ENCODE data around the gene BRINP1.
"Not testable (repeated sequence)": the region's sequence is repeated elsewhere in the genome, so short reads cannot be mapped to it uniquely, and the experiment has no call there.

Gene BRINP1

DNA sequence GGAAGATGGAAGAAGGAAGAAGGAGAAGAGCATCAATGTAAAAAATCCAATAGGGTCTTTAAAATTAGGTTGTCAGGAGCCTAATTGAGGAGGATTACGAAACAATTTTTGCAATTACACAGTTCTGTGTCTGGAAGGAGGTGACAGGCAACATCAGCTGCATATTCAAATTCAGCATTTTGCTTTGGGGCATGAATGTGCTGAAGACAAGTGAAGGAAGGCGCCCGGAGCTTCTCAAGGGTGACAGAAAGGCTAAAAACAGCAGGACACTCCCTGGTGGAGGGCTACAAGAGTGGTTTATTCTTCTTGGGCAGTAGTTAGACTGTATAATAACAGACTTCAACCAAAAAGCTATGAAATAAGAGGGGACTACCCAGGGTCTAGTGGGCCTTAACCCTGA is 188.3 kb downstream of the BRINP1 start:
- H3K4me3 ChIP-seq (ENCODE audit: low read depth, low read length) = no peak overlapping the region
- TF ChIP-seq, protein P1, sequence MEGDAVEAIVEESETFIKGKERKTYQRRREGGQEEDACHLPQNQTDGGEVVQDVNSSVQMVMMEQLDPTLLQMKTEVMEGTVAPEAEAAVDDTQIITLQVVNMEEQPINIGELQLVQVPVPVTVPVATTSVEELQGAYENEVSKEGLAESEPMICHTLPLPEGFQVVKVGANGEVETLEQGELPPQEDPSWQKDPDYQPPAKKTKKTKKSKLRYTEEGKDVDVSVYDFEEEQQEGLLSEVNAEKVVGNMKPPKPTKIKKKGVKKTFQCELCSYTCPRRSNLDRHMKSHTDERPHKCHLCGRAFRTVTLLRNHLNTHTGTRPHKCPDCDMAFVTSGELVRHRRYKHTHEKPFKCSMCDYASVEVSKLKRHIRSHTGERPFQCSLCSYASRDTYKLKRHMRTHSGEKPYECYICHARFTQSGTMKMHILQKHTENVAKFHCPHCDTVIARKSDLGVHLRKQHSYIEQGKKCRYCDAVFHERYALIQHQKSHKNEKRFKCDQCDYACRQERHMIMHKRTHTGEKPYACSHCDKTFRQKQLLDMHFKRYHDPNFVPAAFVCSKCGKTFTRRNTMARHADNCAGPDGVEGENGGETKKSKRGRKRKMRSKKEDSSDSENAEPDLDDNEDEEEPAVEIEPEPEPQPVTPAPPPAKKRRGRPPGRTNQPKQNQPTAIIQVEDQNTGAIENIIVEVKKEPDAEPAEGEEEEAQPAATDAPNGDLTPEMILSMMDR (IDR thresholded peaks at IDR 0.05; ENCODE audit: low read depth, low read length, missing control alignments) = no peak
- no peak for DNase-seq (ENCODE audit: low read depth)

DNA sequence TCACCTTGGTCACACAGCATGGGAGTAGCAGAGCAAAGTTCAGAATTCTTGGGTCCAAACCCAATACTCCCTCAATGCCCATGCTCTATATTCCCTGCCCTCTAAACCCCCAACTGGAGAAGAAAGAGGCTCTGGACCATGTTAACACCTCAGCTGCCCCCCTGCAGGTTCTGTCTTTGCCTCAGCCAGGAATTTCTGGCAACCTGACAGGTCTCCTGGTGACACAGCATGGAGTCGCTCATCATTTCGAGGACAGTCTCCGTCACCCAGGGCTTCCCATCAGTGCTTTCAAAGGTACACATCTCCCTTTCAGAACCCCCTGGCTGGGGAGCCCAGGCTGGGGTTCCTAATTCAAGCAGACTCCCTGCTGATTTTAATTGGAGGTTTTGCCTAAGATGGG is 189.5 kb downstream of the BRINP1 start:
- no peak overlapping the region for H3K4me3 ChIP-seq (ENCODE audit: low read depth, low read length)
- no peak for DNase-seq (ENCODE audit: low read depth)
- TF ChIP-seq, protein P1 (IDR thresholded peaks at IDR 0.05; ENCODE audit: low read depth, low read length, missing control alignments) = no peak

DNA sequence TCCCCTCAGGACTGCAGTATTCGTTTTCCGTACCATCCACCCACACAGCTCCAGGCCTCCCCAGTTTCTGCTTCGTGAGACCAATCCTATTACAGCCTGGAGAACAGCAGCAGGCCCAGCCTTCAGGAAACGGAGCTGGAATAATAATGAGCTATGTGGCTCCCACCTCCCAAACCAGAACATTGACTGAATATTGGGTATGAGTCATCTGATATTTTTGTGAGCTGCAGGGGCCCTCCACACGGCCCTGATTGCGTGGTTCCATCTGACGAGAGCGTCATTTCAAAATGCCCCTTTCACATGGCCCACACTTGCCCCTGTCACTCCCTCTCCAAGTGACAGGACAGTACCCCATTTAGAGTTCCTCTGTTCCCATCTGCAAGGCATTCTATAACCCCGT is 192.0 kb downstream of the BRINP1 start:
- H3K4me3 ChIP-seq (ENCODE audit: low read depth, low read length) = no peak overlapping the region
- no peak for DNase-seq (ENCODE audit: low read depth)
- TF ChIP-seq, protein P1 (IDR thresholded peaks at IDR 0.05; ENCODE audit: low read depth, low read length, missing control alignments) = no peak

DNA sequence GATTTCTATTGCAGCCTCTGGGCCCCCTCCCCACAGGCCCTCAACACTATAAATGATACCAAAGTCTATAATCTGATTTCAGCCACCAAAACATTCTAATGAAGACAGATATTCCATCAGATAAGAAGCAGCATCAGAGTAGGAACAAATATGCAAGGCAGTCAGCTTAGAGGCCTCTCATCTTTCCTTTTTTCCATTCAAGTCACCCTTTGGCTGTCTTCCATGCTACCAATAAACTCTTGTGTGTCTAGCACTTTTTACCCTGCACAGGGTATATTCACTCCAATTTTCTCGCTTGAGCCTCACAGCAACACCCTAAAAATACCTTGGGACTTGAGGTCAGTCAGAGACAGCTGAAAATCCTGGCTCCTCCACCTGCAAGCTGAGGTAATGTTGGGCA is 193.7 kb downstream of the BRINP1 start:
- TF ChIP-seq, protein P1 (IDR thresholded peaks at IDR 0.05; ENCODE audit: low read depth, low read length, missing control alignments) = no peak
- DNase-seq (ENCODE audit: low read depth) = no peak

DNA sequence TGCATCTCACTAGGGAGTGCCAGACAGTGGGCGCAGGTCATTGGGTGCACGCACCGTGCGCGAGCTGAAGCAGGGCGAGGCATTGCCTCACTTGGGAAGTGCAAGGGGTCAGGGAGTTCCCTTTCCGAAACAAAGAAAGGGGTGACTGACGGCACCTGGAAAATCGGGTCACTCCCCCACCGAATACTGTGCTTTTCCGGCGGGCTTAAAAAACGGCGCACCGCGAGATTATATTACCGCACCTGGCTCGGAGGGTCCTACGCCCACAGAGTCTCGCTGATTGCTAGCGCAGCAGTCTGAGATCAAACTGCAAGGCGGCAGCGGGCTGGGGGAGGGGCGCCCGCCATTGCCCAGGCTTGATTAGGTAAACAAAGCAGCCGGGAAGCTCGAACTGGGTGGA is 200.0 kb downstream of the BRINP1 start:
- DNase-seq (ENCODE audit: low read depth); H3K4me3 ChIP-seq (ENCODE audit: low read depth, low read length): not testable (repeated sequence)

More for the DNA sequence above, 193.7 kb downstream of the BRINP1 start:
- no peak overlapping the region for H3K4me3 ChIP-seq (ENCODE audit: low read depth, low read length)

DNA sequence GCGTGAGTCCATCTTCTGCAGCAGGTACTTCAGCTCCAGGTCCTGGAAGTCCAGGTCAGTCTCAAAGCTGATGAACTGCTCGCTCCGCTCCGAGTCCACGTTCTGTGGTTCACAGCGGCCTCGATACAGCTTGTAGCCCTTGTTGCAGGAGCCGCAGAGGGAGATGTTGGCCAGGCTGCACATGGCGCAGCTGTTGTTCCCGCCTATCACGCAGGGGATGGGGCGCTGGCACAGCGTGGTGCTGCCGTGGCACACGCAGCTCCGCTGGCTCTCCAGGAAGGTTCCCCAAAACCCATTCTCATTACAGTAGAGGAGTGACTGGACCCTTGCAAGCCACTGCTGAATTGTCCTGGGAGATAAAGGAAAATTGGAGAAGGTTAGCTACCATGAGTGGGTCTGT is 201.4 kb downstream of the BRINP1 start:
- TF ChIP-seq, protein P1 (IDR thresholded peaks at IDR 0.05; ENCODE audit: low read depth, low read length, missing control alignments) = no peak
- no peak for DNase-seq (ENCODE audit: low read depth)

DNA sequence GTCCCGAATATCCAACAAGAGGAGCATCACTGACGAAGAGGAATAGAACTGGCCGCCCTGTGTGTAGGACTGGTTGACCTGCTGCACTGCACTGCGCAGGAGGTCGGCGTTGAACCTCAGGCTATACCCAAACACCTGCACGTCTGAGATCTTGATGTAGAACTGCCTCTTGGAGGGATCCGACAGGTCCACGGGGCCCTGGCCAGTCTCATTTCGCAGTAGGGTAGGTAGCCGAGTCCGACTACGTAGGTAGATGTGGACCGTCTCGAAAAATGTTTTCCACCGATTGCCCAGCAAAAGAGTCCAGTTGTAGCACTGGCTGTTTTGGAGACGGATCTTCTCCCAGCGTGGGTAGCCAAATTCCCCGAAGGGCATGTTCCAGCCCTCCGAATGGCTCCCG is 202.0 kb downstream of the BRINP1 start:
- H3K4me3 ChIP-seq (ENCODE audit: low read depth, low read length) = no peak overlapping the region
- no peak for DNase-seq (ENCODE audit: low read depth)
- TF ChIP-seq, protein P1 (IDR thresholded peaks at IDR 0.05; ENCODE audit: low read depth, low read length, missing control alignments) = no peak

More for the DNA sequence above, 201.4 kb downstream of the BRINP1 start:
- no peak overlapping the region for H3K4me3 ChIP-seq (ENCODE audit: low read depth, low read length)

DNA sequence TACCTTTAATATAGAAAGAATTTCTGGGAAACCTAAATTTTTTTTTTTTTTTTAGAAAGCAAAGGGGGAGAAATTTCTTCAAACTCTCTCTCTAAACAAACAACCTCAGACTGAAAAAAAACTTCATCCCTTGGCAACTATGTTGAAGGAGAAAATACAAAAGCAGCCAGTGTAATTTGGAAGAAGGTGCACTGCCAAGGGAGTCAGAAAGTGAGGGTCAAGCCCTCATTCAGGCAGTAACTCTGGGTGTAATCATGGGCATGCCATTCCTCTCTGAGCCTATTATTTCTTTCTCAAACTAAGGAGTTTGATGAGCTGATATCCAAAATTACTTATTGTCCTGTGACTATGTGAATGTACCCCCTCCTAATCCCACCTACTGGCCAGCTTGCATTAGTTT is 203.1 kb downstream of the BRINP1 start:
- DNase-seq (ENCODE audit: low read depth) = no peak
- TF ChIP-seq, protein P1 (IDR thresholded peaks at IDR 0.05; ENCODE audit: low read depth, low read length, missing control alignments) = no peak
- no peak overlapping the region for H3K4me3 ChIP-seq (ENCODE audit: low read depth, low read length)

All from GM12864 (cell line).